Right ventricle myocardium superior (tissue), 1 donor: ENCODE data around the gene GLT8D1. TPM values are rescaled to one million over a fixed set of nuclear protein-coding genes. Genes with fewer than 3 reads are reported as not detected.
A peak's percentile ranks its signal among the peaks of the same experiment; 100 is the strongest.
"Not testable (repeated sequence)": the region's sequence is repeated elsewhere in the genome, so short reads cannot be mapped to it uniquely, and the experiment has no call there.

Source experiments
- ATAC-seq: fragments of 200-7000 bp; cut with Tn5 transposase; one replicate; pipeline ENCODE4 v1.9.1; 2020; ENCODE audit warnings: mild to moderate bottlenecking; ENCODE audit not compliant: poor library complexity
- DNase-seq: peaks from one replicate; pipeline ENCODE4 v3.0.0-alpha.2; 2020
- intact Hi-C: fragments of 100-400 bp; cut with DNase I; formaldehyde crosslinking; loops from one replicate; pipeline ENCODE4 v1.11.2; 2022
- total RNA-seq: library from RNA; stranded (reverse); fragmentation: NEBNext Ultra II Directional; extraction: Animal tissue kit (Norgen Biotek cat#: 25700); gene quantifications from one replicate; pipeline ENCODE4 v1.2.1, GENCODE V29; 2021
- donor health status: DM: no; HTN: yes; CAD: no; lungs with severe emphysema.

The GLT8D1 gene
- total RNA-seq, 1 donor from 2014 or later = 29.7 TPM

DNA sequence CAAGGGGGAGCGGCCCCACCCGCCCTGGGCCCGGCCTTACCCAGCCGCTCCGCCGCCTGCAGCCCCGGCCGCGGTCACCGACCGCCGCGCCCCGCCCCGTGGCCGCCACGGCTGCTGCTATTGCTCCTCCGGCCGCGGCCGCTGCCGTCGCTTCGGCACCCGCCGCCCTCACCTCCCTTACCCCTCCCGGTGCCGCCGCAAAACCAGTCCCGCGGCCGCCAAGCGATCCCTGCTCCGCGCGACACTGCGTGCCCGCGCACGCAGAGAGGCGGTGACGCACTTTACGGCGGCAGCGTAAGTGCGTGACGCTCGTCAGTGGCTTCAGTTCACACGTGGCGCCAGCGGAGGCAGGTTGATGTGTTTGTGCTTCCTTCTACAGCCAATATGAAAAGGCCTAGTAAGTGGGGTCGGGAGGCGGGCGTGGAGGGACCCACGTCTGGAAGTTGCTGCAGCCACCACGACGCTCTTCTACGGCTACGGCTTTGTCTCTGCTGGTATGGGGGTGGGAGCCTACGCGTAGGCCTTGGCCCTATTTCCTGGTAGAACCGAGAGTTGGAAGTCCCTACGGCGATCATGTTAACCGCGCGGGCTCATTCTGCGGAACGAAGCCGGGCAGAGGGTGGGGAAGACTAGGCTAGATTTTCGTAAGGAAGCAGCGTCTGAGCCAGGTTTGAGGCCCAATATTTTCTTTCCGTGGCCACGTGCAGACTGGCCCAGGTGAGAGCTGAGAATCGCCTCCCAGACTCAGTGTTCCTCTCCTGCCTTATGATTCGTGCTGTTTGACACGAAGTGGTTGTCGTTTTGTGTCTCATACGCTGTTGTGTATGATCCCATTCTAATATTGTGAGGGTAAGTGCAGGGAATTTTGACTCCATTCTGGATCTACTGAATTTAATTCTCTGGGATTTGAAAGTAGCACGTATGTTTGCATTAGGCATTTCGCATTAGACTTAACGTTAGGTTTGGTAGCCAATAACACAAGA, 19.6 kb downstream of the GLT8D1 start, which contains the start of the genes GNL3 and PBRM1:
Gene GNL3, plus strand, starts transcription at position 324 of the 983 bp plus-strand sequence. Its CDS starts 61 bp downstream, at position 385.
Gene PBRM1, minus strand, starts transcription at position 205 of the 983 bp plus-strand sequence.
- intact Hi-C loops = loop anchor here (10.0 kb wide), 1 partner anchor 221 kb away; no protein-coding TSS in a partner anchor
- ATAC-seq (peak; percentile 92), DNase-seq (peak; percentile 96)

DNA sequence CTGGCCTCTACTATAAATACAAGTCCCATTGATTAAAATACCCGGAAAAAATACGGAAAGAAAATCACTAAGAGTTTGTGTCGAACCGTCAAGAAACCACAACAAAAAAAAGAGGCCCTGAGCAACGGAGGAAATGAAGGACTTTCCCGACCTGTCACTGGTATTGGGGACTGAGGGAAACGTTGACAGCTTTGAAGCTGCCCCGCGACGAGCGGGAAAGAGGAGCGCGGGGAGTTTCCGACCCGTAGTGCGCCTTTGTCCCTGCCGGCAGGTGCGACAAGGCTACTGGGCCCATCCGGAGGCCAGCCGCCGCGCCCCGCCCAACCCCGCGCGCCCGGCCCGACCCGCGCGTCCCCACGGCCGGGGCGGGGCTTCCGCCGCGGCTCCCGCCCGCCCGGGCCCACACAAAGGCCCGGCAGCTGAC, 20.3 kb downstream of the GLT8D1 start:
- ATAC-seq = peak; percentile 95
- DNase-seq = peak; percentile 87
- intact Hi-C loops = loop anchor here (10.0 kb wide), 1 partner anchor 220 kb away; no protein-coding TSS in a partner anchor

DNA sequence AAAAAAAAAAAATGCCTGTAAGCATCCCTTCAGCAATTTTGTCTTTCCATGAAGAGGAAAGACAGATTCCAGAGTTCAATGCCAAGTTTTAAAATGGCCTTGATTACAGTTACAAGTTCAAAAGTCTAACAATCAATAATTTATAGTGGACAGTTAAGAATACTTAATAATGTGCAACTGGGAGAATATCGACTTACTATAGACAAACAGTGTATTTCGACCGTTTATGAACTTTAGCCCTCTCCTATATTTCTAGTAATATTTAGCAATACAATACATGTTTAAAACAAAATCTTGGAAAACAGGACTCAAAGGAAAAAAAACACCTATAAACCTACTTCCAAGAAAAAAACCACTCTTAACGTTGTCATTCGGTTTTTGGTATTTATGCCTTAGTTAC, 21.4 kb downstream of the GLT8D1 start:
- DNase-seq (no peak), ATAC-seq (no peak)
- intact Hi-C loops = loop anchor here (10.0 kb wide), 1 partner anchor 219 kb away; no protein-coding TSS in a partner anchor

DNA sequence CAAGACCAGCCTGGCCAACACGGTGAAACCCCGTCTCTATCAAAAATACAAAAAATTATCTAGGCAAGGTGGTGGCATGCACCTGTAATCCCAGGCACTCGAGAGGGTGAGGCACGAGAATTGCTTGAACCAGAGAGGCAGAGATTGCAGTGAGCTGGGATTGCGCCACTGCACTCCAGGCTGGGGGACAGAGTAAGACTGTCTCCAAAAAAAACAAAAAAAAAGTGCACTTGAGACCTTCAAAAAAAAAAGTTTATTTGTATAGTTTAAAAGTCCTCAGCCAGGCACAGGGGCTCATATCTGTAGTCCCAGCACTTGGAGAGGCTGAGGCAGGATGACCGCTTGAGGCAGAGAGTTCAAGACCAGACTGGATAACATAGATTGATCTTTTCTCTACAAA, 22.0 kb downstream of the GLT8D1 start:
- intact Hi-C loops = loop anchor here (10.0 kb wide), 1 partner anchor 219 kb away; no protein-coding TSS in a partner anchor
- DNase-seq = no peak
- no peak for ATAC-seq

DNA sequence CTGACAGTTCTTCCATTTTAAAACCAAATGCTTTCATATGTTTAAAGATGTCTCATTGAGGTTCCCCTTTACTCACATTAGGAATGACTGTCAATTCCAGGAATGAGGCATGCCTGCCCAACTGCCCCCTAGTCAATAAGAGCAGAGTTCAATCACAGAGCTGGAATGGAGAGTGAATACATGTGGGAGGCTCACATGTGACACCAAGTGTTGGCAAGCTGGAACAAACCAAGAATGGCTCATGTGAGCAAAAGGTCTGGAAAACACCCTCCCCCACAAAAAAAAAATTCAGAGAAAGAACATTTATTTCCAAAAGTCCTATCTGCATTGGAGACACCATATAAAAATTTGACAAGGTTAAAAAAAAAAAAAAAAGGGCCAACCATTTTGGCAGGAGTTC, 23.6 kb downstream of the GLT8D1 start:
- intact Hi-C loops = loop anchor here (10.0 kb wide), 1 partner anchor 217 kb away; no protein-coding TSS in a partner anchor
- DNase-seq (no peak), ATAC-seq (peak; percentile 23)

DNA sequence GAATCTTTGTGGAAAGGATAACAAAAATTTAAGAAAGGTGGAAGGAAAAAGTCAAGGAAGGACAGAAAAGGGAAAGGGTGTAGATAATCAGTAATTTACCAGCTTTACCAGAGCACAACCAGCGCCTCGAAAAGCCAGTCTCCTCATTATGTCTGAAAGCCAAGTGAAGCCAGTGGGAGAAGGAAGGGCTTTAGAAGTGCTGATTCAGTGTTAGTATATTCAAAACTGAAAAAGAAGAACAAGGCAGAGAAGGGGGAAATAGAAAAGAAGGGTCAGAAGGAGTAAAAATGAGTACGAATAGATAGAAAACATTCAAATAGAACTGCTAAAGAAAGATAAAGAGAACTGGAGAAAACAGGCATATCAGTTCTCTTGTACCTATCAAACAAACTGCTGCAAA, 24.0 kb downstream of the GLT8D1 start:
- ATAC-seq = no peak
- intact Hi-C loops = loop anchor here (10.0 kb wide), 1 partner anchor 217 kb away; no protein-coding TSS in a partner anchor
- DNase-seq = no peak

DNA sequence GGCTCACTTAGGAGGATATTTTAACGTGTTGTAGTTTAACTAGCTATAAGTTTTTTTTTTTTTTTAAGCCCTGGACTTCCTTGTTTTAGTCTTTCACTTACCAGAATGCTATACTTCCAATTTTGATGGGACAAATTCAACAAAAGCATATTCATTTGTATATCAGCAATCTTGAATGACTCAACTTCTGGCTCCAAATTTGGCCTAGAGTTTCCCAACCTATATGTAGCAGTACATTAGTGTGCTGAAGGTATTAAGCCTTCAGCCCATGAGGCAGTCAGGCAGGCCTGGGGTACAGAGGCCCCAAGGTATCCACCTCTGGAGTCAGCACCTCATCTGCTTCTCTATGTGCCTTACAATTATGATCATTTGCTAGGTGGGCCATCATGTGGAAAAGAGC, 25.8 kb downstream of the GLT8D1 start:
- DNase-seq = no peak
- intact Hi-C loops = loop anchor here (10.0 kb wide), 1 partner anchor 215 kb away; no protein-coding TSS in a partner anchor
- no peak for ATAC-seq

DNA sequence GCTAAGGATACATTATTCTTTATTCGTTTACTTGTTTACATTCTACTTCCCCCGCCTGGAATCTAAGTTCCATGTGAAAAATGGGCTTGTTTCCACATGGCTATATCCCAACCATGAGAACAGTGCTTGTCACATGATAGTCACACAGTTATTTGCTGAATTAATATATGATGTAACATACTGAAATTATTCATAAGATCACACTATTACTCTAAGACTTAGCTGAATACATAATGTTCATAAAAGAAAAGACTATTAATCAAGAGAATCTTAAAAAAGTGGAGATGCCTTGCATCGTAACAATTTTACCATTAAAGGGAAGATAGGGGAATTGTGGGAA, 26.4 kb downstream of the GLT8D1 start:
- ATAC-seq (no peak), DNase-seq (no peak)
- intact Hi-C loops = no loop called here

DNA sequence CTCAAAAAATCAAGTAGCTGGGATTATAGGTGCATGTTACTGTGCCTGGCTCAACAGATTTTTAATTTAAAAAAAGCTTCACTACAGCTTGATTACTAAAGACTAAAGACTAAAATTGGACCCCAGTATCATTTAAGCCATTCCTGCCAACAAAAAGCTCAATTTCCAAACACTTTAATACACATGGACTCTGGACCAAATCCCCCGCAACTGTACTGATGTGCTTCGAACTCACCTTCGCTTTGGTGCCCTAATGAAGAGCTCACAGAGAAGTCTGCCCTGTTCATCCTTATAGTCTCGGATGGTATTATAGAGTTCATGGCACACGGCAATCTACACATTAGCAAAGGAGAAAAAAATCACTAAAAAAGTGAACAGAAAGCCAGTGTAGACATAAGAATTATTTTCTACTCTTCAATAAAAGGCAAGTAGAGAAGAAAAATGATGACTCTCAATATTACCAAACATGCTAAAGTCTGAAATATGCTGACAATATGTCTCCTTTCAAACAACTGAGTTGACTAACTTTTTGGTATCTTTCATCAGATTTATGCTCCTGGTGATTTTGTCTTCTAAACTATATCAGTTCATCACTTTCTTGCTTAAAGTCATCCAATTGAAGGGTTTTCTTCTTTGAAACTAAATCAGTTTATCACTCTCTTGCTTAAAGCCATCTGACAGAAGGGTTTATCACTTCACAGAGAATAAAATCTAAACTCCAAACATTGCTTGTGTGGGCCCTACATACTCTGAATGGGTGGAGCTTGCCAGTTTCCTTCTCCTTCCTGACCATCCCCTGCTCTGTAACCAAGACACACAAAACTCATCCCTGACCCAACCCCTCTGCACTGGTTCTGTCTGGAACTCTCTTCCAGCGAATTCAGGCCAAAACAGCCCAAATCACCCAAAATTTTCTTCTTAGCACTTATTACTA, 27.1 kb downstream of the GLT8D1 start:
- intact Hi-C loops = no loop called here
- ATAC-seq (no peak), DNase-seq (no peak)

DNA sequence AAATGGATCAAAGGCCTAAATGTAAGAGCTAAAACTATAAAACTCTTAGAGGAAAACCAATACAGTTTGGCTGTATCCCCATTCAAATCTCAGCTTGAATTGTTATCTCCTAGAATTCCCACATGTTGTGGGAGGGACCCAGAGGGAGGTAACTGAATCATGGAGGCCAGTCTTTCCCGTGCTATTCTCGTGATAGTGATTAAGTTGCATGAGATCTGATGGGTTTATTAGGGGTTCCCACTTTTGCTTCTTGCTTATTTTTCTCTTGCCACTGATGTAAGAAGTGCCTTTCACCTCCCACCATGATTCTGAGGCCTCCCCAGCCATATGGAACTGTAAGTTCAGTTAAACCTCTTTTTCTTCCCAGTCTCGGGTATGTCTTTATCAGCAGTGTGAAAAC, 29.4 kb downstream of the GLT8D1 start:
- DNase-seq, intact Hi-C loops, ATAC-seq: not testable (repeated sequence)

DNA sequence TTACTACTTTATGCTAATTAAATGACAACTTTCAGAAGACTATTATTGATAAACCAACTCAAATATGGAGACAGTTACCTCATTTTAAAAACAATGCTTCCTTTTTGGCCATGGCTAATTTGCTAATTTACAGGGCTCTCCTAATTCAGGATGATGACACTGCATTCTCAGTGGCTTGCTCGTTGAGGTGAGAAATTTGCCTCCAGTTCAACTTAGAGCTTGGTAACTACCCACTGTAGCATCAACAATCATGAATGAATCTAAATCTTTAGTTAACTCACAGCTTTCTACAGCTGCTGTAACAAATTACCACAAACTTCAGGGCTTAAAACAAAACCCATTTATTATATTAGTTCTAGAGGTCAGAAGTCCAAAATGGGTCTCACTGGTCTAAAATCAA, 33.9 kb downstream of the GLT8D1 start:
- DNase-seq (no peak), ATAC-seq (no peak)
- intact Hi-C loops = no loop called here

DNA sequence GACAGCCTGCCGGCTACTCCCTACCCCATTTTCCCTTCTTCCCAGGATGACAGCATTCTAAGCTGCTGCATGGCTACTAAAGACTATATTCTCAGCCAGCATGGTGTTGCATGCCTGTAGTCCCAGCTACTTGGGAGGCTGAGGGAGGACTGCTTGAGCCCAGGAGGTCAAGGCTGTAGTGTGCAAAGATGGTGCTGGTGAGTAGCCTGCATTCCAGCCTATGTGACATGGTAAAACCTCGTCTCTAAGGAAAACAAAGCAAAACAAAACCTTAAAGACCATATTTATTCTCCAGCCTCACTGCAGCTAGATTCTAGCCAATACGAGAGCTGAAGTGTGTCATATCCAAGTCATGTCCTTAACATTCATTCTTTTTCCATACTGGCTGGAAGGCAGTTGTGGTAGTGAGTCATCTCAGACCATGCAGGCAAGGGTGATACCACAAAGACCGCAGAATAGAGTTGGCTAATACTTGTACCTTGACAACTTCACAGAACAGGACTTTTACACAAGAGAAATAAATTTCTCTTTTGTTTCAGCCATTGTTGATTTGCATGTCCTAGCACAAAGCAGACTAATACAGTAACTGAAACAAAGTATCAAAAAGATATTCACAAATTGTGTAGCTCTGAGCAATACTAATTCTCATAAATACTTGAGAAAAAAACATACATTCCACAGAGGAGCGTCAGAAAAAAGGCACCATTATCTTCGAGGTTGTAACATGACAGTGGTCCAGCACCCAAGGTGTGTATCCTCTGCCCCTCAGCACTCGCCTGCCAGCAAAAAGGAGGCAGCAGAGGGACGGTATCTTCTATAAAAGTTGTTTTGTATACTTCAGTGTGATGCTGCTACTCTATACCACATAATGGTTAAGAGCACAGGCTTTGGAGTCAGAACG, 34.7 kb downstream of the GLT8D1 start:
- ATAC-seq (peak; percentile 66), DNase-seq (no peak)
- intact Hi-C loops = no loop called here

DNA sequence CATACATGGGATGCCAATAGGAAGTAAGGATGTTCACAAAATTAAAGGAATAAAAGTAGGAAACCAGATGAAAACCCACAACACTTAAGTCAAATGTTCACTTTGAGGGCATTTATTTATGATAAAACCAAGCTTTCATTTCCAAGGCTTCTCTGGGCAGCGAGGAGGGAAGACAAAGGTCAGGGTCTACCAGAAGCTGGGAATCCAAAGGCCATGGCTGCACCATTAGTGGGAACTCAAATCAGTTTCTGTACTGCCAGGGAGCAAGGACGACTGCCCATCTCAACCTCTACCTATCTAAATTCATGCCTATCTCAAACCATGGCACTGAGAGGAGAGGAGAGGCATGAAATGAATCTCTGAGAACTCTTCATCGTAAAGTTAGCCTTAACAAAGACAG, 42.5 kb downstream of the GLT8D1 start:
- ATAC-seq (no peak), DNase-seq (no peak)
- intact Hi-C loops = no loop called here

DNA sequence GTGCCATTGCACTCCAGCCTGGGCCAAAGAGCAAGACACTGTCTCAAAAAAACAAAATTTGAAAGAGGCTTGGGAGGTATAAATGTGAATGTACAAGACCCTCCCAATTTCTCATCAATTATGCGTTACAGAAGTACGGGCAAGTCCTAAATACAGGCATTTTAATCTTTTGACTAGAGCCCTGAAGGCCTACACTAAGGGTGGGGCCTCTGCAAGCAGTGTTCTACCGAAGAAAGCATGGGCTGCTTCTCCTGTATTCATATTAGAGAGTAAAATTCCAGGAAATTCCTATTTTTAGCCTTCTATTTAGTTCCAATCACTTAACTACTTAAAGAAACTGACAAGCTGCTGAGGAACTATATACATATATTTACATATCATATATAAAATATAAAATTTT, 45.5 kb downstream of the GLT8D1 start:
- intact Hi-C loops = no loop called here
- DNase-seq (no peak), ATAC-seq (no peak)

DNA sequence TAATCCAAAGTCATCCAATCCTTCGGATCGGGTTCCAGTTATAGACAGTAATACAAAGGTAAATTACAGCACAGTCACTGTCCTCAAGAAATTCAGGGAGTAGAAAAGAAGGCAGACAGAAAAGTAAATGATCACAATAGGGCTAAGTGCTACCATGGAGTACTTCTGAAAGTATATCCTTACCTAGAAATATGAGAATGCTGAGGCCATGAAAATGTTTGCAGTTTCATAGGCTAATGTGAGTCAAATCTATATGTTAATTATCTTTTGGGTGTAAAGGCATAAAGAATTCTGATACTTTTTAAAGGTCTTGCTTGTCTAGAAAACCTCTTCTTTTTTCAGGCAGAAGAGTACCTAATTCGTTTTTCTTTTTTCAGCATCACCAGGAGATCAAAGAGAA, 49.7 kb downstream of the GLT8D1 start:
- ATAC-seq (no peak), DNase-seq (no peak)
- intact Hi-C loops = no loop called here

DNA sequence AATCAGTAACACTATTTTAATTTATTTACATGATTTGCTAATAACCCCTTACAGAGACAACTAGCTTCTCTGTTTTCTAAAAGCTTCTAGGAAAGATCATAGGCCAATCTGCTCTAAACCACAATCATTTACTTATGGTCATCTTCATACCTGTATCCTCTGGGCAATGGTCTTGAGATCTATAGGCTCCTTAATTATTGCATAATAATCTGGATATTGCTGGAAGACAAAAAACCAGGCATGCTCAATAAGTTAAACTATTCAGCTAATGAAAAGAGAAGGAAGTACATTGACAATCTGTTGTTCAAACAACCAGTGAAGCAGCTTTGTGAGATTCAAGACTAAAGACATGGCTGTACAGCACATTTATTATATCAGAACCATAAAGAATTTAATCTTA, 54.0 kb downstream of the GLT8D1 start:
- DNase-seq = no peak
- ATAC-seq = no peak
- intact Hi-C loops = no loop called here

DNA sequence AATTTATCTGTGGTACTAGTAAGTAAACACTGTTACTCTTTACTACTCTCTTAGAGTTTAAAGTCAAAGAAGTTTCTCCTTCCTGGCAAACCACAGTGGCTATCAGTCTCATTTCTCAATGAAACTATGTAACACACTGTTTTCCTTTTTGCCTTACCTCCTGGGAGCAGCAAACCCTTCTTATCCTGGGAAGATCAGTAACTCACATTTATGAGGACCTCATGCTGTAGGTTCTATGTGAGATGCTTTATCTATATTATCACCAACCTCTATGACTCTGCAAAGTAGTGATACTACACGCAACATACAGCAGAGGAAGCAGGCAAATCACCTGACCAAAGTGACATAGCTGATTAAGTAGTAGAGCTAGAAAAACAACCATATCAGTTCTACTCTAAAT, 55.2 kb downstream of the GLT8D1 start:
- no peak for ATAC-seq
- intact Hi-C loops = no loop called here
- no peak for DNase-seq
